Measurements from ENCODE around the gene DYNLL1. TPM values are rescaled to one million over a fixed set of nuclear protein-coding genes. Genes with fewer than 3 reads are reported as not detected.
A peak's percentile ranks its signal among the peaks of the same experiment; 100 is the strongest.

The DYNLL1 gene
- total RNA-seq, 1 experiment from 2014 or later = 618 TPM

DNA sequence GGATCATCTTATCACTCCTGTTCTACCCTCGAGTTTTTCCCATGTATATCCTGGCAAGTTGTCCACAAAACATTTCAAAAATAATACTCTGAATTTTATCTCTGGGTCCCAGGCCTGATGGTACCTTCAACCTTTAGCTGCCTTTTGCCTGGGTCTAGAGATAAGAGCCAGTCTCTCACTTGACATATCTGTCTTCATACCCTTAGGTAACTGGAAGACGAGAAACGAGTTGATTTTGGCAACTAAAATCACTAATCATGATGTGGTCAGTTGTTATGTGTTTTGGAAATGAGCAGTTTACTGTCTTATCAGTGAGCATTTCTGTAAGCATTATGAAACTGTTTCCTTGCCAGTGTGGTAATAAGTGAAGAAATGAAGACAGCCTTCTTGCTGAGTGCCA, 44.5 kb downstream of the DYNLL1 start:
- Histone ChIP-seq H2BK5ac (ENCODE audit: insufficient read length, low read length) (no peak overlapping the region), H3K79me1 (ENCODE audit: insufficient read depth, low read depth, low read length, poor library complexity, severe bottlenecking) (peaks cover 2% of the 10 kb centered on the region), H3K4me1 (ENCODE audit: insufficient read depth, low read length) (no peaks in the 10 kb centered on the region), H4K8ac (replicated peaks; ENCODE audit: insufficient read length, low read depth, low read length) (no peak overlapping the region), H3K79me2 (ENCODE audit: insufficient read depth, low read length) (peaks cover 41% of the 10 kb centered on the region; the same call in 1 of the 2 replicates), H2AK5ac (ENCODE audit: insufficient read length, low read length) (no peak overlapping the region), H3K27ac (ENCODE audit: insufficient read length, low read depth, low read length) (no peak overlapping the region), H2BK15ac (ENCODE audit: low read depth, low read length) (no peak overlapping the region), H3K23me2 (ENCODE audit: insufficient read length, low read depth, low read length, poor library complexity, severe bottlenecking) (no peaks in the 10 kb centered on the region), H2BK120ac (ENCODE audit: low read depth, low read length, poor library complexity, severe bottlenecking) (no peak overlapping the region), H3K27me3 (ENCODE audit: insufficient read depth, low read length) (no peaks in the 10 kb centered on the region), H3K9ac (ENCODE audit: extremely low read depth, insufficient read length, low read length) (no peak overlapping the region), H3K23ac (ENCODE audit: insufficient read length, low read depth, low read length) (no peak overlapping the region), H3K18ac (ENCODE audit: insufficient read length, low read depth, low read length) (no peak overlapping the region), H2AFZ (ENCODE audit: low read length) (no peak overlapping the region), H3K4me2 (ENCODE audit: insufficient read depth, insufficient read length, low read length) (no peak overlapping the region), H3K14ac (ENCODE audit: insufficient read depth, low read length) (no peak overlapping the region), H2BK12ac (ENCODE audit: insufficient read length, low read depth, low read length) (no peak overlapping the region), H4K91ac (ENCODE audit: insufficient read length, low read depth, low read length) (no peak overlapping the region), H4K5ac (ENCODE audit: insufficient read length, low read depth, low read length) (no peak overlapping the region), H3K9me3 (ENCODE audit: control insufficient read depth, low read depth, low read length) (no peaks in the 10 kb centered on the region), H4K20me1 (ENCODE audit: control insufficient read depth, insufficient read depth, insufficient read length) (peaks cover 2% of the 10 kb centered on the region), H3K56ac (ENCODE audit: insufficient read length, low read depth, low read length) (no peak overlapping the region), H3K4ac (ENCODE audit: low read depth, low read length) (no peak overlapping the region), H2BK20ac (ENCODE audit: low read depth, low read length, poor library complexity, severe bottlenecking) (no peak overlapping the region), H3T11ph (ENCODE audit: low read length) (no peak overlapping the region)
- no CpG with 5 or more reads among the region's 3 CpGs for WGBS (ENCODE audit: extremely low coverage, insufficient read length, low lambda C conversion rate)
- DNase-seq = no peak
- Mint-ChIP-seq H3K9me3 (no peaks in the 10 kb centered on the region), H3K27me3 (ENCODE audit: low read depth) (no peaks in the 10 kb centered on the region), H3K36me3 (ENCODE audit: insufficient read depth in 1 of 3, low read depth in 3 of 3) (peaks cover 12 to 43% (median 28%) of the 10 kb centered on the region in 3 experiments), H3K27ac (peak overlapping the region in 1 of 3 experiments; percentile 53; a peak in 2 of 7 replicates), H3K4me3 (no peak overlapping the region), H3K4me1 (peaks cover 14 to 29% of the 10 kb centered on the region in 2 experiments)
- TF ChIP-seq, protein P1, sequence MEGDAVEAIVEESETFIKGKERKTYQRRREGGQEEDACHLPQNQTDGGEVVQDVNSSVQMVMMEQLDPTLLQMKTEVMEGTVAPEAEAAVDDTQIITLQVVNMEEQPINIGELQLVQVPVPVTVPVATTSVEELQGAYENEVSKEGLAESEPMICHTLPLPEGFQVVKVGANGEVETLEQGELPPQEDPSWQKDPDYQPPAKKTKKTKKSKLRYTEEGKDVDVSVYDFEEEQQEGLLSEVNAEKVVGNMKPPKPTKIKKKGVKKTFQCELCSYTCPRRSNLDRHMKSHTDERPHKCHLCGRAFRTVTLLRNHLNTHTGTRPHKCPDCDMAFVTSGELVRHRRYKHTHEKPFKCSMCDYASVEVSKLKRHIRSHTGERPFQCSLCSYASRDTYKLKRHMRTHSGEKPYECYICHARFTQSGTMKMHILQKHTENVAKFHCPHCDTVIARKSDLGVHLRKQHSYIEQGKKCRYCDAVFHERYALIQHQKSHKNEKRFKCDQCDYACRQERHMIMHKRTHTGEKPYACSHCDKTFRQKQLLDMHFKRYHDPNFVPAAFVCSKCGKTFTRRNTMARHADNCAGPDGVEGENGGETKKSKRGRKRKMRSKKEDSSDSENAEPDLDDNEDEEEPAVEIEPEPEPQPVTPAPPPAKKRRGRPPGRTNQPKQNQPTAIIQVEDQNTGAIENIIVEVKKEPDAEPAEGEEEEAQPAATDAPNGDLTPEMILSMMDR (conservative IDR thresholded peaks at IDR 0.05) = no peak
